AG09319 (cell line): ENCODE results near the gene C2CD2.

Experiments used
- DNase-seq: peaks from one replicate; pipeline ENCODE4 v3.0.0-alpha.2; 2010; ENCODE audit warnings: low read depth; ENCODE audit errors: extremely low read depth
- TF ChIP-seq, protein P1 (sequence below): IDR thresholded peaks from 2 replicates; pipeline ENCODE4 v1.5.1; 2011; ENCODE audit warnings: low read depth, mild to moderate bottlenecking, inconsistent platforms, low read length, moderate library complexity

C2CD2 gene

DNA sequence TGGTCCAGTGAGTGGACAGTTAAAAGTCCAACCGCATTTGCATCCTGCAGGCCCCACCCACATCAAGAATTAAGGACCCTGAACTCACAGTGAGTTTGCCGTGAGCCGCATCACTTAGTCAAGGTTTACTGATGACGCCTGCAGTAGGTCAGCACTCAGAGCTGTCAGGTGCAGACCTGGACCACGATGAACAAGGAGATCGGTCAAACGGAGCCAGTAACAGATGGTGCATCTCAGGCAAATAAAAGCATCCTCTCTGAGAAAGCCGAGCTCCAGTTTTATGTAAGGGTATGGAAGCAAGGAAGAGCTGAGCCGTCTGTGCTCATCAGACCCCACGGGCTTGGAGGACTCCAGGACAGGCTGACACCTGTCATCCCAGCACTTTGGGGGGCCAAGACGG lies 79.2 kb downstream of the C2CD2 start:
- no peak for DNase-seq
- TF ChIP-seq, protein P1, sequence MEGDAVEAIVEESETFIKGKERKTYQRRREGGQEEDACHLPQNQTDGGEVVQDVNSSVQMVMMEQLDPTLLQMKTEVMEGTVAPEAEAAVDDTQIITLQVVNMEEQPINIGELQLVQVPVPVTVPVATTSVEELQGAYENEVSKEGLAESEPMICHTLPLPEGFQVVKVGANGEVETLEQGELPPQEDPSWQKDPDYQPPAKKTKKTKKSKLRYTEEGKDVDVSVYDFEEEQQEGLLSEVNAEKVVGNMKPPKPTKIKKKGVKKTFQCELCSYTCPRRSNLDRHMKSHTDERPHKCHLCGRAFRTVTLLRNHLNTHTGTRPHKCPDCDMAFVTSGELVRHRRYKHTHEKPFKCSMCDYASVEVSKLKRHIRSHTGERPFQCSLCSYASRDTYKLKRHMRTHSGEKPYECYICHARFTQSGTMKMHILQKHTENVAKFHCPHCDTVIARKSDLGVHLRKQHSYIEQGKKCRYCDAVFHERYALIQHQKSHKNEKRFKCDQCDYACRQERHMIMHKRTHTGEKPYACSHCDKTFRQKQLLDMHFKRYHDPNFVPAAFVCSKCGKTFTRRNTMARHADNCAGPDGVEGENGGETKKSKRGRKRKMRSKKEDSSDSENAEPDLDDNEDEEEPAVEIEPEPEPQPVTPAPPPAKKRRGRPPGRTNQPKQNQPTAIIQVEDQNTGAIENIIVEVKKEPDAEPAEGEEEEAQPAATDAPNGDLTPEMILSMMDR = no peak

- TF ChIP-seq, protein P1 = no peak
- DNase-seq = no peak
These were observed 80.4 kb downstream of the C2CD2 start for GRCh38 chr21:41873426-41873825.

DNA sequence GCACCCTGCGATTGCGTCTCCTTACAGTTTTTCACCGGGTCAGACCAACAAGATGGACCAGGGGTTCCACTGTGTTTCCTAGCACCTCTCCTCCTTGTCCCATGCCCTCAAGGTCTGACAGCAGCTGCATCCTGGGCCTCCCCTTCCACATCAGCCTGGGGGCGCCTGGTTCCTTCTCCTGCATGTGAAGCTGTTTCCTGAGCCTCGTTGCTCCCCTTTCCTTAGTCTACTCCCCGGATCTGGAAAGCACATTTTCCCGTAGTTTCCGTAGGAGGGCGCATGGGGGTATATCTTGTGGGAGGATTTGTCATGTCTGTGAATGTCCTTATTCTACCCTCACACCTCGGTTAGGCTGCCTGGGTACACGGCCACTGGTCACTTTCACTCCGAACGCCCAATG lies 80.8 kb downstream of the C2CD2 start:
- no peak for DNase-seq
- TF ChIP-seq, protein P1 = no peak

DNA sequence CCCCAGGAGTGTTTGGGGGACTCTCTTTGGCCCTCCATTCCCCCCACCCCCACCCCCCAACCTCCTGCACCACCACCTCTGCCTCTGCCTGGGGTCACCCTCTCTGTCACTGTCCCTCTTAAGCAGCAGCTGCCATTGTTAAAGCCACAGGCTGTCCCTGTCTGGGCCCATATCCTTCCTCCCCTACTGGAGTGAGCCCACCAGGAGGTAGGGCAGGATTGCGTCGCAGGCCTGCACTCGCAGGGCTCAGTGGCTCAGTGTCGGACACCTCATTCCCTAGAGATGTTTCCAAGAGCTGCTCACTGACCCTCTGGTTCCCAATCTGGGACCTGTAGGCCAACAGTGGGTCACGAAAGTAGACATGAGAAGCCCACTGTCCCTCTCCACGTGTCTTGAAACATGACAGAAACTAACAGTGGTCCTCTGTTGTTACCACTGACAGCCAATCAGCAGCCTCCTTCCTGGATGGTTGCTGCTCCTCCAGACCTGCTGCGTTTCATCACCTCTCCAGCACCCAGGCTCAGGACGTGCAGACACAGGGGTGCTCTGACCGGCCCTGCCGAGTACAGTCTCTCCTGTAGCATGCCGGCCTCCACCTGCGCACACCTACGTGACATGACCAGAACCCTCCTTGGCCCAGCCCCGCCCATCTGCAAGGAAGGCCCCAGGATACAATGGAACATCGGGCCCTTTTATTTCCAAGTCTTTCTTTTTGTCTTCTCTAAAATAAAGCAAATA lies 82.4 kb downstream of the C2CD2 start:
- TF ChIP-seq, protein P1 = no peak

DNA sequence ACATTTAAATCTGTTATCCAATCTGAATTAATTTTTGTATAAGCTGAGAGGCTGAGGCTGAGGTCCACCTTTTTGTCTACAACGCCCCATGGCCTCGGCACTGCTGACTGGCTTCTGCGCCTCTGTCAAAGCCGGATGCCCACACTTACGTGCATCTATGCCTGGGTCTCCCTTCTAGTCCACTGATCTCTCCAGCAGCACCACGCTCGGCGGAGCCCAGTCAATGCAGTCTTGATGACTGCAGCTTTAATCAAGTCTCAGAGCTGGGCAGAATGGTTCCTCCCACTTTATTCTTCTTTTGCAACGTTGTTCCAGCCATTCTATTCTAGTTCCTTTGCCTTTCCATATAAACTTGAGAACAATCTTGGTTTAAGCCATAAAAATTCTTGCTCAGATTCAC lies 84.0 kb downstream of the C2CD2 start:
- TF ChIP-seq, protein P1 = no peak
- DNase-seq = no peak

More for the DNA sequence above, 82.4 kb downstream of the C2CD2 start:
- no peak for DNase-seq

DNA sequence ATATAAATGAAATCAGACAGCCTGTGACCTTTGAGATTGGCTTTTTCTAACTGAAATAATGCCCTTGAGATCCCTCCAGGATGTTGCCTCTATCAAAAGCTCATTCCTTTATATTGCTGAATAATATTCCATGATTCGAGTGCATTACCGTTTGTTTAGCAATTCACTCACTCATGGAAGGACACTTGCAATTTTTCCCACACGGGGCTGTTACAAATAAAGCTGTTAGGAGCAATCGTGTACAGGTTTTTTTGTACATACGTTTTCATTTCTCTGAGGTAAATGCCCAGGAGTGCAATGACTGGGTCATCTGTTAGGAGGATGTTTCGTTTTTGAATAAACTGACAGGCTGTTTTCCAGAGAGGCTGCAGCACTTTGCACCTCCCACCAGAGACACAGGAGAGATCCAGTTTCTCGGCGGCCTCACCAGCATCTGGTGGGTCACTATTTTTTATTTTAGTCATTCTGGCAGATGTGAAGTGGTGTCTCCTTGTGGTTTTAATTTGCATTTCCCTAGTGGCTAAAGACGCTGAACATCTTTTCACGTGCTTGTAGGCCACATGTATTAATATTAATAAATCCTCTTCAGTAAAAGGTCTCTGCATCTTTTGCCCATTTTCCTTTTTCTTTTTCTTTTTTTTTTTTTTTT lies 85.6 kb downstream of the C2CD2 start:
- TF ChIP-seq, protein P1 = no peak
- DNase-seq = no peak

GRCh38 chr21:41867313-41867712 lies 86.5 kb downstream of the C2CD2 start:
- TF ChIP-seq, protein P1 = no peak
- no peak for DNase-seq
